Superior temporal gyrus (tissue), 1 donor: ENCODE measurements around the gene ZNF628.
A peak's percentile ranks its signal among the peaks of the same experiment; 100 is the strongest.

Experiments
- DNase-seq: peaks from one replicate; pipeline ENCODE4 v3.0.0-alpha.2; 2016; ENCODE audit errors: extremely low spot score

Gene ZNF628

GRCh38 chr19:55484593-55485438 is 8.4 kb downstream of the ZNF628 start, which contains the start of gene NAT14:
Gene NAT14, plus strand, starts transcription at chr19:55485188. Its CDS starts 521 bp downstream, at chr19:55485709.
- peak; percentile 53 for DNase-seq

GRCh38 chr19:55485439-55486011 is 9.1 kb downstream of the ZNF628 start:
- no peak for DNase-seq

- DNase-seq = no peak
These were observed 9.9 kb downstream of the ZNF628 start for GRCh38 chr19:55486043-55486970.

- no peak for DNase-seq
These were observed 10.8 kb downstream of the ZNF628 start for GRCh38 chr19:55486971-55487923.

GRCh38 chr19:55487924-55488687 is 11.7 kb downstream of the ZNF628 start, which contains the start of gene SSC5D:
Gene SSC5D, plus strand, starts transcription at chr19:55488436. Its CDS starts 154 bp downstream, at chr19:55488590.
- DNase-seq = no peak

GRCh38 chr19:55488986-55489710 is 12.7 kb downstream of the ZNF628 start:
- no peak for DNase-seq

- no peak for DNase-seq
These were observed 13.5 kb downstream of the ZNF628 start for GRCh38 chr19:55489711-55490477.

- DNase-seq = no peak
These were observed 14.3 kb downstream of the ZNF628 start for GRCh38 chr19:55490478-55491432.

GRCh38 chr19:55491546-55492360 is 15.3 kb downstream of the ZNF628 start:
- no peak for DNase-seq

GRCh38 chr19:55492362-55492944 is 16.0 kb downstream of the ZNF628 start:
- no peak for DNase-seq

- no peak for DNase-seq
These were observed 16.7 kb downstream of the ZNF628 start for GRCh38 chr19:55493052-55493644.

- DNase-seq = no peak
These were observed 17.3 kb downstream of the ZNF628 start for GRCh38 chr19:55493645-55494171.

GRCh38 chr19:55494172-55494761 is 17.9 kb downstream of the ZNF628 start:
- DNase-seq = no peak

- no peak for DNase-seq
These were observed 19.4 kb downstream of the ZNF628 start for GRCh38 chr19:55495646-55496349.
